H1 (cell line): Measurements from ENCODE around the gene UTS2B. TPM values are rescaled to one million over a fixed set of nuclear protein-coding genes. Genes with fewer than 3 reads are reported as not detected.

Source experiments
- SIN3A ChIP-seq, 2 experiments: IDR thresholded peaks in 1 of 2; conservative IDR thresholded peaks in 1 of 2; 2 replicates each; pipeline ENCODE4 v1.6.1; 2011 to 2012; ENCODE audit warnings: low read length in 2 of 2, improper control_type of control experiment in 1 of 2, low read depth in 1 of 2, mild to moderate bottlenecking in 1 of 2
- polyA plus RNA-seq, 7 experiments: library from polyadenylated mRNA; depleted of rRNA in 3 of 7; stranded (reverse) in 5 of 7; unstranded in 2 of 7; fragments of >200 nt in 5 of 7; fragments of 200-250 nt in 2 of 7; gene quantifications; 1 replicate in 5 of 7; 2 replicates in 1 of 7; 4 replicates in 1 of 7; pipeline versions ENCODE4 v1.2.1 to v1.2.3, GENCODE V29; 2011 to 2013; ENCODE audit warnings: missing spikeins in 2 of 7, mixed read lengths in 2 of 7
- total RNA-seq: library from RNA; stranded (reverse); fragmentation: NEBNext Ultra II Directional; extraction: Animal tissue kit (Norgen Biotek cat#: 25700); gene quantifications from 2 replicates; pipeline ENCODE4 v1.2.1, GENCODE V29; 2021

UTS2B gene
- total and polyA plus RNA-seq, 2 of the 8 experiments (the other 6 are each of a cell fraction or from before 2014, with no cell fraction given): not detected

GRCh38 chr3:191227541-191227940 is 102.8 kb downstream of the UTS2B start (continued):
- no peak for TF ChIP-seq SIN3A (conservative IDR thresholded peaks at IDR 0.05 in 1 of 2, IDR thresholded peaks at IDR 0.05 in 1 of 2; ENCODE audit: low read depth in 1 of 2, low read length in 2 of 2)
